GM19351 (cell line): Measurements from ENCODE around the gene PIEZO2.
"Not testable (repeated sequence)": the region's sequence is repeated elsewhere in the genome, so short reads cannot be mapped to it uniquely, and the experiment has no call there.

Source experiments
- ATAC-seq: cut with Tn5 transposase; IDR thresholded peaks from one replicate; pipeline ENCODE4 v1.9.1; 2021; ENCODE audit warnings: mild to moderate bottlenecking, moderate library complexity; ENCODE audit not compliant: unreplicated experiment

The PIEZO2 gene

GRCh38 chr18:10642915-10643524, 506.3 kb downstream of the PIEZO2 start:
- ATAC-seq: not testable (repeated sequence)

- not testable (repeated sequence) for ATAC-seq
These were observed 510.9 kb downstream of the PIEZO2 start for GRCh38 chr18:10638539-10638885.

- not testable (repeated sequence) for ATAC-seq
These were observed 511.4 kb downstream of the PIEZO2 start for GRCh38 chr18:10637858-10638538.

- ATAC-seq: peak; percentile 98
These were observed 520.3 kb downstream of the PIEZO2 start for GRCh38 chr18:10629076-10629475.

DNA sequence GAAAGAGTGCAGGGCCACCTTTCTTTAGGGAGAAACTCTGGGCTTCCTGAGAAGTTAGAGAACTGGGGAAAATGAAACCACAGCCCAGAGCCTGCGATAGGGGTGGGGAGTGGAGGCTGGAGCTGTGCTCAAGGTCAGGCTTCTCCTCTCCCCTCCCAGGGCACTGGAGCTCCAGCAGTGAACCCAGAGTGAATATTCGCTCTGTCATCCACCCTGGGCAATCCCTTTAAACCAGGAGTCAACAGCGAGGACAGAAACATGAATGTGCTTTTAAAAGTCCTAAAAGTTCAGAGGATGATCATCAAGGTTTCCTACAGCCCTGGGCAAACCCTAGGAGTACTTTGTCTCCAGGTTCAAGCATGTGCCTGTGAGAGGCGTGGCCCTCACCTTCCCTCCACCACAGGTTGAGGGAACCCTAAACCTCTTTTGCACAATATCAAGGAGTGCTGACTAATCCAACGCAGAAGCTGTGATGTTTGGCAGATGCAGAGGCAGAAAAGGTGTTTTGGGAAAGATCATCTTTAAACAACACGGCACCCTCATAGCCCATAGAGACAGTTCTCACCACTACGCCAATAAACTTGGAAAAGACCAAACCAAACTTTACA, 522.7 kb downstream of the PIEZO2 start:
- not testable (repeated sequence) for ATAC-seq

- not testable (repeated sequence) for ATAC-seq
These were observed 525.8 kb downstream of the PIEZO2 start for GRCh38 chr18:10623606-10624005.

- ATAC-seq: not testable (repeated sequence)
These were observed 526.4 kb downstream of the PIEZO2 start for GRCh38 chr18:10622982-10623381.

- ATAC-seq: not testable (repeated sequence)
These were observed 528.6 kb downstream of the PIEZO2 start for GRCh38 chr18:10620670-10621329.
